HepG2 (cell line): ENCODE measurements around the gene PSAP. TPM values are rescaled to one million over a fixed set of nuclear protein-coding genes. Genes with fewer than 3 reads are reported as not detected.
A peak's percentile ranks its signal among the peaks of the same experiment; 100 is the strongest.

Source experiments
- ATAC-seq: fragments of 200-7000 bp; cut with Tn5 transposase; 3 replicates; pipeline ENCODE4 v1.9.1; 2020; ENCODE audit warnings: mild to moderate bottlenecking, moderate library complexity
- BruUV-seq: library from RNA; stranded (reverse); fragments of 400-500 nt; replicated peaks from 2 replicates; lab custom pipeline; 2021; lab: Mats Ljungman, UMichigan
- CTCF ChIA-PET: fragments of 300-600 bp; formaldehyde crosslinking; extraction: SDS; loops from one replicate; lab custom pipeline; 2021; ENCODE audit warnings: low total read pairs, inconsistent platforms, low intra/inter-chr PET ratio; lab: Yijun Ruan, JAX
- POLR2A ChIA-PET: fragments of 350-600 bp; sonication (Branson Sonifier 250); formaldehyde crosslinking; loops from one replicate; lab custom pipeline; 2020; ENCODE audit warnings: antibody characterized with exemption, inconsistent platforms; lab: Yijun Ruan, JAX
- DNase-seq: peaks from one replicate; pipeline ENCODE4 v3.0.0-alpha.2; 2015; ENCODE audit warnings: low spot score
- FAIRE-seq: peaks from 3 replicates; lab custom pipeline; 2011; peaks lifted over from hg19 to GRCh38; lab: Jason Lieb, UNC
- H2AFZ ChIP-seq: one replicate; pipeline ENCODE4 v1.6.1; 2011; ENCODE audit warnings: low read length, inconsistent platforms
- H3K27ac ChIP-seq: fragments of 300-600 bp; 3 replicates; pipeline ENCODE4 v1.8.0; 2011; ENCODE audit warnings: mixed run types, mild to moderate bottlenecking, mixed read lengths, low read length, inconsistent platforms; ENCODE audit not compliant: insufficient read depth; ENCODE audit errors: extremely low read length
- H3K27me3 ChIP-seq, 2 experiments: fragments of 200-600 bp in 1 of 2; 2 replicates in 1 of 2; 3 replicates in 1 of 2; pipeline versions ENCODE4 v1.6.0 to v1.8.0; 2011; ENCODE audit warnings: low read length in 2 of 2, mild to moderate bottlenecking in 2 of 2, moderate library complexity in 2 of 2, inconsistent platforms in 1 of 2; ENCODE audit not compliant: insufficient read depth in 2 of 2, control insufficient read depth in 1 of 2
- H3K36me3 ChIP-seq, 2 experiments: fragments of 200-600 bp in 1 of 2; replicated peaks in 1 of 2; 2 replicates in 1 of 2; 3 replicates in 1 of 2; pipeline versions ENCODE4 v1.5.1 to v1.8.0; 2011; ENCODE audit warnings: low read length in 2 of 2, inconsistent platforms in 1 of 2; ENCODE audit not compliant: insufficient read depth in 2 of 2, control insufficient read depth in 1 of 2
- H3K4me1 ChIP-seq: 2 replicates; pipeline ENCODE4 v1.5.1; 2012; ENCODE audit warnings: low read length, inconsistent platforms; ENCODE audit not compliant: insufficient read depth
- H3K4me2 ChIP-seq: 2 replicates; pipeline ENCODE4 v1.6.0; 2011; ENCODE audit warnings: low read depth, low read length, inconsistent platforms
- H3K4me3 ChIP-seq, 3 experiments: fragments of 200-600 bp in 1 of 3; sonication (generic), shearing (Covaris generic) in 1 of 3; replicated peaks in 1 of 3; 2 replicates each; pipeline ENCODE4 v1.5.1; 2011 to 2016; ENCODE audit warnings: low read length in 3 of 3, inconsistent platforms in 2 of 3, low read depth in 2 of 3, mild to moderate bottlenecking in 2 of 3, control low read depth in 1 of 3, mixed read lengths in 1 of 3; ENCODE audit not compliant: insufficient read depth in 1 of 3
- H3K79me2 ChIP-seq: one replicate; pipeline ENCODE4 v1.6.1; 2011; ENCODE audit warnings: low read length, inconsistent platforms; ENCODE audit not compliant: insufficient read depth
- H3K9ac ChIP-seq: 2 replicates; pipeline ENCODE4 v1.6.0; 2011; ENCODE audit warnings: mild to moderate bottlenecking, low read depth, low read length, inconsistent platforms; ENCODE audit not compliant: insufficient read depth
- H3K9me3 ChIP-seq: 2 replicates; pipeline ENCODE4 v1.5.1; 2012; ENCODE audit warnings: mild to moderate bottlenecking, low read length
- H4K20me1 ChIP-seq: 2 replicates; pipeline ENCODE4 v1.6.0; 2011; ENCODE audit warnings: inconsistent platforms, mild to moderate bottlenecking, low read length, moderate library complexity; ENCODE audit not compliant: insufficient read depth
- CEBPB ChIP-seq: IDR thresholded peaks from 2 replicates; pipeline ENCODE4 v1.6.1; 2011; ENCODE audit warnings: low read depth, low read length, improper control_type of control experiment, borderline replicate concordance
- HIVEP1 ChIP-seq: sonication (generic); formaldehyde crosslinking; IDR thresholded peaks from 2 replicates; pipeline ENCODE4 v1.4.0; 2020; ENCODE audit warnings: mild to moderate bottlenecking, missing genetic modification reagents
- HMGA1 ChIP-seq: sonication (generic); formaldehyde crosslinking; conservative IDR thresholded peaks from 2 replicates; pipeline ENCODE4 v1.4.0; 2020; ENCODE audit warnings: missing genetic modification reagents
- TOPORS ChIP-seq: sonication (generic); formaldehyde crosslinking; IDR thresholded peaks from 2 replicates; pipeline ENCODE4 v1.8.0; 2023; ENCODE audit warnings: mild to moderate bottlenecking, missing genetic modification reagents
- YEATS4 ChIP-seq: sonication (generic); formaldehyde crosslinking; IDR thresholded peaks from 2 replicates; pipeline ENCODE4 v1.4.0; 2020; ENCODE audit warnings: missing genetic modification reagents, borderline replicate concordance
- ZC3H13 ChIP-seq: sonication (generic); formaldehyde crosslinking; IDR thresholded peaks from 2 replicates; pipeline ENCODE4 v1.8.1; 2023; ENCODE audit warnings: mild to moderate bottlenecking, missing genetic modification reagents, moderate library complexity
- ZNF10 ChIP-seq: sonication (generic); formaldehyde crosslinking; IDR thresholded peaks from 2 replicates; pipeline ENCODE4 v1.4.0; 2020; ENCODE audit warnings: mild to moderate bottlenecking, low read depth, missing genetic modification reagents, borderline replicate concordance
- ZNF34 ChIP-seq: sonication (generic); formaldehyde crosslinking; IDR thresholded peaks from 2 replicates; pipeline ENCODE4 v1.4.0; 2020; ENCODE audit warnings: mild to moderate bottlenecking, missing genetic modification reagents, borderline replicate concordance
- ZNF792 ChIP-seq: IDR thresholded peaks from 2 replicates; pipeline ENCODE4 v1.6.1; 2016
- ZNF878 ChIP-seq: sonication (generic); formaldehyde crosslinking; IDR thresholded peaks from 2 replicates; pipeline ENCODE4 v1.8.1; 2023; ENCODE audit warnings: mild to moderate bottlenecking, missing genetic modification reagents, moderate library complexity
- WGBS: methylation state at CpG from one replicate; pipeline ENCODE4 v1.1.6; 2017; ENCODE audit warnings: low lambda C conversion rate; 5-methylcytosine and 5-hydroxymethylcytosine counted together
- in situ Hi-C: cut with HindIII; loops from 2 replicates; pipeline ENCODE4 v1.10.0; 2017; ENCODE audit warnings: low pct_unique_long_range_greater_than_20kb; ENCODE audit not compliant: extremely low pct_ligation_motif_present
- intact Hi-C: fragments of 100-400 bp; cut with micrococcal nuclease; formaldehyde crosslinking; loops from one replicate; pipeline ENCODE4 v1.10.0; 2022; ENCODE audit not compliant: unreplicated experiment
- polyA plus RNA-seq, 8 experiments: library from polyadenylated mRNA; depleted of rRNA in 3 of 8; stranded (reverse) in 7 of 8; unstranded in 1 of 8; fragments of >200 nt; fragmentation: Illumina TruSeq in 4 of 8; extraction: Trizol in 4 of 8; gene quantifications; 2 replicates each; pipeline versions ENCODE4 v1.2.1 to v1.2.3, GENCODE V29; 2011 to 2016; ENCODE audit warnings: low read depth in 4 of 8, missing spikeins in 1 of 8, mixed read lengths in 1 of 8; ENCODE audit not compliant: insufficient read depth in 1 of 8
- total RNA-seq, 5 experiments: library from RNA; depleted of rRNA; stranded (reverse); fragments of >200 nt; fragmentation: Illumina TruSeq; extraction: Trizol; gene quantifications; 2 replicates each; pipeline ENCODE4 v1.2.3, GENCODE V29; 2016; ENCODE audit warnings: low read depth in 1 of 5
- TF ChIP-seq, protein P1 (sequence below): sonication (generic); formaldehyde crosslinking; conservative IDR thresholded peaks from 2 replicates; pipeline ENCODE4 v1.8.0; 2022; ENCODE audit warnings: missing genetic modification reagents
- TF ChIP-seq, protein P2 (sequence below): fragments of 450-650 bp; IDR thresholded peaks from 2 replicates; pipeline ENCODE4 v1.6.1; 2017; ENCODE audit warnings: mild to moderate bottlenecking

Gene PSAP
- total and polyA plus RNA-seq, 2 of the 13 experiments (the other 11 are each of a cell fraction or from before 2014, with no cell fraction given), result 323 to 643 TPM

DNA sequence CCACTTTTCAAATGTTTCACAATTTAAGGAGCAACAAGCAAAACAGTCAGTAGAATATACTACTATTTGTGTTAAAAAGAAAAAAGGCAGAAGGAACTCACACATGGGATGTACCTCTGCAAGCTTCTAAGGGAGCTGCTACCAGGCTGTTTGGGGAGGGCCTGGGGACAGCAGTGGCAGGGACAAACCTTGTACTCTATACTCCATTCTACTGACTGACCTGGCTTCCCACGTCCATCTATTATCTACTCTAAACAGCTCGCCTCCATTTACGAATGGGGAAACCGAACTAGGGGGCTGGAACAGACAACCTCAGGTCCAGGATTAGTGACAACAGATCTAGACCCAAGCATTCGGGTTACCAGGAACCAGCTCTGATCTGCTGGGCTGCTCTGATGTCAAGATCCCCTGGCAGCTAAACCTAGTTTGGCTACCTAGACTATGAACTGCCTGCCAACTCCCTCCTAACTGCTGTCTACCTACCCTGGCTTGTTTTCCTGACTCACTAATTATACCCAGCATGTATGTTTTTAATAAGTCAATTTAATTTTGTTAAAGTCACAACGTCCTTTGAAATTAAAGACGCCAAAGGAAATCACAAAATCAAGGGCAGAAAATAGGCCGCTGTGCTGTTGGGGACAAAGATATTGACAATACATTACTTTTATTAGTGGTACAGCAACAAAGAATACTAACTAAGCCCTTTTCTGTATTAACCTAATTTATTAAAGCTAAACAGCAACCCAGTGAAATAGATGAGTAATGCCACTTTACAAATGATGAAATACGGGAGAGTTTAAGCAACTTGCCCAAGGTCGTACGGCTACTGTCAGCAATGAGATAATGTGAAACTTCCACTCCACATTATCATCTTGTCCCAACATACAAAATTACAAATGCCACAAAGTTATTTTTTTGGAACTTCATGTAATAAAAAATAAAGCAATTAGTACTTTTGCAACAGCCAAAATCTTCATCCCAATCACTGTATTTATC, 5.3 kb downstream of the PSAP start:
- H2AFZ ChIP-seq, result no peak overlapping the region
- H3K27me3 ChIP-seq, result no peaks in the 10 kb centered on the region
- WGBS, result 91% methylated on average over 11 of the region's 11 CpGs
- TF ChIP-seq ZNF792 (CRISPR knock-in tag) (peak; percentile 100), CEBPB (peak; percentile 51; the same call in 1 of the 2 replicates)
- TF ChIP-seq, protein P1, sequence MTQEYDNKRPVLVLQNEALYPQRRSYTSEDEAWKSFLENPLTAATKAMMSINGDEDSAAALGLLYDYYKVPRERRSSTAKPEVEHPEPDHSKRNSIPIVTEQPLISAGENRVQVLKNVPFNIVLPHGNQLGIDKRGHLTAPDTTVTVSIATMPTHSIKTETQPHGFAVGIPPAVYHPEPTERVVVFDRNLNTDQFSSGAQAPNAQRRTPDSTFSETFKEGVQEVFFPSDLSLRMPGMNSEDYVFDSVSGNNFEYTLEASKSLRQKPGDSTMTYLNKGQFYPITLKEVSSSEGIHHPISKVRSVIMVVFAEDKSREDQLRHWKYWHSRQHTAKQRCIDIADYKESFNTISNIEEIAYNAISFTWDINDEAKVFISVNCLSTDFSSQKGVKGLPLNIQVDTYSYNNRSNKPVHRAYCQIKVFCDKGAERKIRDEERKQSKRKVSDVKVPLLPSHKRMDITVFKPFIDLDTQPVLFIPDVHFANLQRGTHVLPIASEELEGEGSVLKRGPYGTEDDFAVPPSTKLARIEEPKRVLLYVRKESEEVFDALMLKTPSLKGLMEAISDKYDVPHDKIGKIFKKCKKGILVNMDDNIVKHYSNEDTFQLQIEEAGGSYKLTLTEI (CRISPR knock-in tag), result no peak
- H3K4me3 ChIP-seq, result no peak overlapping the region
- H3K4me2 ChIP-seq, result no peak overlapping the region
- no peak for DNase-seq
- in situ Hi-C loops, result loop anchor here (5.0 kb wide), 1 partner anchor 47 kb away; no protein-coding TSS in a partner anchor
- ATAC-seq, result 0 out of 3 replicates have a peak, but pooled peaks have one; percentile 25
- POLR2A ChIA-PET, result interaction anchor here (0.6 kb wide), 1 partner anchor 9 kb away, joined by 3 read pairs; no protein-coding TSS in a partner anchor
- peaks cover 0 to 4% of the 10 kb centered on the region in 2 experiments; a peak in 3 of 5 replicates for H3K36me3 ChIP-seq
- H3K4me1 ChIP-seq, result peaks cover 48% of the 10 kb centered on the region
- no peak overlapping the region for H3K9ac ChIP-seq
- intact Hi-C loops, result no loop called here
- FAIRE-seq, result no peak
- peaks cover 57% of the 10 kb centered on the region for H4K20me1 ChIP-seq
- peak overlapping the region; percentile 16 for H3K27ac ChIP-seq
- H3K9me3 ChIP-seq, result no peaks in the 10 kb centered on the region
- BruUV-seq, result no TSS peak
- CTCF ChIA-PET, result no interaction called here
- H3K79me2 ChIP-seq, result peaks cover 96% of the 10 kb centered on the region

DNA sequence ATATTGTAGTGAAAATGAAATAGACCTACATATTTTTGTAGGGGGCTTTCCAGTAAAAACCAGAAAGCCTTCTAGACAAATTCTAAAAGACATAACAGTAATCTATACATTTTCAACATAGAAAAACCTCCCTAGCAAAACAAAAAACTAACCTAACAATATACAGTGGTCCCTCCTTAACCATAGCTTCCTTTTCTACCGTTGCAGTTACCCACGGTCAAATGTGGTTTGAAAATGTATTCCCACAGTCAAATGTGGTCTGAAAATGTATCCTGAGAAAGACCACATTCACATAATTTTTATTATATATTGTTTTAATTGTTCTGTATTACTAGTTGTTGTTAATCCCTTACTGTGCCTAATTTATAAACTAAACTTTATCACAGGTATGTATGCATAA, 6.4 kb downstream of the PSAP start:
- Histone ChIP-seq H3K36me3 (peaks cover 0 to 4% of the 10 kb centered on the region in 2 experiments; a peak in 3 of 5 replicates), H3K4me1 (peaks cover 46% of the 10 kb centered on the region), H4K20me1 (peaks cover 65% of the 10 kb centered on the region), H3K27ac (no peak overlapping the region), H3K27me3 (no peaks in the 10 kb centered on the region), H3K79me2 (peaks cover 97% of the 10 kb centered on the region), H2AFZ (no peak overlapping the region), H3K9ac (no peak overlapping the region), H3K9me3 (no peaks in the 10 kb centered on the region), H3K4me2 (no peak overlapping the region), H3K4me3 (no peak overlapping the region)
- CTCF ChIA-PET, result no interaction called here
- FAIRE-seq (no peak), ATAC-seq (no peak), DNase-seq (no peak)
- WGBS, result 84% methylated on average over 2 of the region's 2 CpGs
- POLR2A ChIA-PET, result no interaction called here
- intact Hi-C loops, result no loop called here
- BruUV-seq, result no TSS peak
- in situ Hi-C loops, result loop anchor here (5.0 kb wide), 1 partner anchor 48 kb away; no protein-coding TSS in a partner anchor
- TF ChIP-seq ZNF34 (no peak), HIVEP1 (CRISPR knock-in tag) (no peak), TOPORS (no peak), ZC3H13 (CRISPR knock-in tag) (no peak), YEATS4 (CRISPR knock-in tag) (no peak), HMGA1 (CRISPR knock-in tag) (no peak), ZNF878 (CRISPR knock-in tag) (no peak), ZNF10 (CRISPR knock-in tag) (no peak)
- TF ChIP-seq, protein P2, sequence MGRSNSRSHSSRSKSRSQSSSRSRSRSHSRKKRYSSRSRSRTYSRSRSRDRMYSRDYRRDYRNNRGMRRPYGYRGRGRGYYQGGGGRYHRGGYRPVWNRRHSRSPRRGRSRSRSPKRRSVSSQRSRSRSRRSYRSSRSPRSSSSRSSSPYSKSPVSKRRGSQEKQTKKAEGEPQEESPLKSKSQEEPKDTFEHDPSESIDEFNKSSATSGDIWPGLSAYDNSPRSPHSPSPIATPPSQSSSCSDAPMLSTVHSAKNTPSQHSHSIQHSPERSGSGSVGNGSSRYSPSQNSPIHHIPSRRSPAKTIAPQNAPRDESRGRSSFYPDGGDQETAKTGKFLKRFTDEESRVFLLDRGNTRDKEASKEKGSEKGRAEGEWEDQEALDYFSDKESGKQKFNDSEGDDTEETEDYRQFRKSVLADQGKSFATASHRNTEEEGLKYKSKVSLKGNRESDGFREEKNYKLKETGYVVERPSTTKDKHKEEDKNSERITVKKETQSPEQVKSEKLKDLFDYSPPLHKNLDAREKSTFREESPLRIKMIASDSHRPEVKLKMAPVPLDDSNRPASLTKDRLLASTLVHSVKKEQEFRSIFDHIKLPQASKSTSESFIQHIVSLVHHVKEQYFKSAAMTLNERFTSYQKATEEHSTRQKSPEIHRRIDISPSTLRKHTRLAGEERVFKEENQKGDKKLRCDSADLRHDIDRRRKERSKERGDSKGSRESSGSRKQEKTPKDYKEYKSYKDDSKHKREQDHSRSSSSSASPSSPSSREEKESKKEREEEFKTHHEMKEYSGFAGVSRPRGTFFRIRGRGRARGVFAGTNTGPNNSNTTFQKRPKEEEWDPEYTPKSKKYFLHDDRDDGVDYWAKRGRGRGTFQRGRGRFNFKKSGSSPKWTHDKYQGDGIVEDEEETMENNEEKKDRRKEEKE, result no peak
